PFSK-1 (cell line): ENCODE measurements around the gene ZNF653.

Source experiments
- FOXP2 ChIP-seq: optimal IDR thresholded peaks from 2 replicates; pipeline ENCODE3; 2011; ENCODE audit warnings: borderline replicate concordance, control low read depth, inconsistent platforms; ENCODE audit not compliant: insufficient read depth; ENCODE audit errors: extremely low read length, extremely low read depth
- POLR2AphosphoS5 ChIP-seq: IDR thresholded peaks from 2 replicates; pipeline ENCODE4 v1.6.1; 2012; ENCODE audit warnings: low read depth, mild to moderate bottlenecking, control low read depth, low read length, moderate library complexity
- REST ChIP-seq, 2 experiments: IDR thresholded peaks; 2 replicates each; pipeline versions ENCODE4 v1.6.1 to v1.8.0; 2011 to 2012; ENCODE audit warnings: low read depth in 2 of 2, low read length in 2 of 2, control low read depth in 1 of 2, inconsistent platforms in 1 of 2, mild to moderate bottlenecking in 1 of 2, moderate library complexity in 1 of 2; ENCODE audit not compliant: insufficient read depth in 1 of 2
- SIN3A ChIP-seq: IDR thresholded peaks from 2 replicates; pipeline ENCODE4 v1.6.1; 2012; ENCODE audit warnings: mild to moderate bottlenecking, low read length, moderate library complexity, borderline replicate concordance; ENCODE audit not compliant: insufficient read depth
- TAF1 ChIP-seq: IDR thresholded peaks from 2 replicates; pipeline ENCODE4 v1.6.1; 2012; ENCODE audit warnings: low read length, control low read depth, borderline replicate concordance; ENCODE audit not compliant: insufficient read depth

The ZNF653 gene

GRCh38 chr19:11486661-11487503 is 18.8 kb downstream of the ZNF653 start:
- no peak for TF ChIP-seq SIN3A
- no peak for TF ChIP-seq TAF1
- no peak for TF ChIP-seq POLR2AphosphoS5
- TF ChIP-seq REST (IDR thresholded peaks at IDR 0.05; ENCODE audit: insufficient read depth in 1 of 2, low read depth in 2 of 2, low read length in 2 of 2), result no peak
- no peak for TF ChIP-seq FOXP2

GRCh38 chr19:11485245-11485837 is 20.3 kb downstream of the ZNF653 start:
- TF ChIP-seq TAF1 (no peak), POLR2AphosphoS5 (no peak), SIN3A (no peak), FOXP2 (no peak)

GRCh38 chr19:11483366-11484111 is 22.1 kb downstream of the ZNF653 start:
- TF ChIP-seq REST (IDR thresholded peaks at IDR 0.05; ENCODE audit: insufficient read depth in 1 of 2, low read depth in 2 of 2, low read length in 2 of 2), result peak in 1 of 2 experiments; percentile 39; a peak in 1 of 4 replicates
- no peak for TF ChIP-seq TAF1

- 0 out of 2 replicates have a peak, but pooled peaks have one; percentile 42 for TF ChIP-seq TAF1
- peak; percentile 79; the same call in 1 of the 2 replicates for TF ChIP-seq SIN3A
- no peak; the same call in 1 of the 2 replicates for TF ChIP-seq POLR2AphosphoS5
- TF ChIP-seq REST (IDR thresholded peaks at IDR 0.05; ENCODE audit: insufficient read depth in 1 of 2, low read depth in 2 of 2, low read length in 2 of 2), result peak; percentile 56 to 60
- peak; percentile 99 for TF ChIP-seq FOXP2
Observed at GRCh38 chr19:11482384-11483050, 23.1 kb downstream of the ZNF653 start.

GRCh38 chr19:11481534-11482383 is 23.9 kb downstream of the ZNF653 start:
- TF ChIP-seq FOXP2 (peak; percentile 8), REST (IDR thresholded peaks at IDR 0.05; ENCODE audit: insufficient read depth in 1 of 2, low read depth in 2 of 2, low read length in 2 of 2) (peak; percentile 86 to 92), POLR2AphosphoS5 (no peak), SIN3A (no peak), TAF1 (no peak)
